Right atrium auricular region (tissue), 2 donors: ENCODE measurements around the gene OGFOD2. TPM values are rescaled to one million over a fixed set of nuclear protein-coding genes. Genes with fewer than 3 reads are reported as not detected.
A peak's percentile ranks its signal among the peaks of the same experiment; 100 is the strongest.

ENCODE experiments used
- DNase-seq: peaks from one replicate; pipeline ENCODE4 v3.0.0-alpha.2; 2019; ENCODE audit warnings: low spot score
- H3K27ac ChIP-seq, 2 donors: fragments of 200-600 bp; sonication (generic); 1 replicate in 1 of 2; 2 replicates in 1 of 2; pipeline ENCODE4 v1.5.1; 2016 to 2019
- H3K27me3 ChIP-seq, 2 donors: fragments of 200-600 bp; sonication (generic); one replicate each; pipeline versions ENCODE4 v1.5.1 to v1.6.0; 2017 to 2019
- H3K36me3 ChIP-seq: fragments of 200-600 bp; sonication (generic); one replicate; pipeline ENCODE4 v1.5.1; 2016
- H3K4me1 ChIP-seq, 2 donors: fragments of 200-600 bp; sonication (generic); one replicate each; pipeline versions ENCODE4 v1.5.1 to v1.6.0; 2017 to 2019
- H3K4me3 ChIP-seq, 2 donors: fragments of 200-600 bp; sonication (generic); 1 replicate in 1 of 2; 2 replicates in 1 of 2; pipeline ENCODE4 v1.5.1; 2017 to 2019; ENCODE audit warnings: mild to moderate bottlenecking in 1 of 2, moderate library complexity in 1 of 2
- H3K9me3 ChIP-seq, 2 donors: fragments of 200-600 bp; sonication (generic); one replicate each; pipeline ENCODE4 v1.5.1; 2019
- CTCF ChIP-seq, 2 donors: fragments of 200-600 bp; sonication (generic); IDR thresholded peaks; one replicate each; pipeline ENCODE4 v1.5.1; 2019; ENCODE audit warnings: antibody characterized with exemption in 2 of 2
- total RNA-seq, 2 donors: library from RNA; depleted of rRNA; stranded (reverse); fragments of >200 nt; gene quantifications; one replicate each; pipeline ENCODE4 v1.1.0, GENCODE V29; 2016

OGFOD2 gene
- total RNA-seq, 2 donors from 2014 or later: 4.9 to 6.8 TPM

- no peaks in the 10 kb centered on the region for H3K9me3 ChIP-seq
- no peak overlapping the region for H3K4me3 ChIP-seq
- H3K27ac ChIP-seq: no peak overlapping the region
- H3K27me3 ChIP-seq: no peaks in the 10 kb centered on the region
- H3K36me3 ChIP-seq: peaks cover 39% of the 10 kb centered on the region
- peaks cover 0 to 64% of the 10 kb centered on the region in 2 donors for H3K4me1 ChIP-seq
- TF ChIP-seq CTCF (IDR thresholded peaks at IDR 0.05): no peak
- no peak for DNase-seq
Observed at GRCh38 chr12:122982963-122983788, 8.1 kb downstream of the OGFOD2 start.

GRCh38 chr12:122983789-122984515 is 8.9 kb downstream of the OGFOD2 start:
- H3K27ac ChIP-seq: peak overlapping the region; percentile 2 to 65
- H3K4me1 ChIP-seq: peaks cover 0 to 56% of the 10 kb centered on the region in 2 donors
- H3K4me3 ChIP-seq: no peak overlapping the region
- H3K27me3 ChIP-seq: no peaks in the 10 kb centered on the region
- peaks cover 39% of the 10 kb centered on the region for H3K36me3 ChIP-seq
- TF ChIP-seq CTCF (IDR thresholded peaks at IDR 0.05): no peak
- DNase-seq: no peak
- H3K9me3 ChIP-seq: no peaks in the 10 kb centered on the region

GRCh38 chr12:122984612-122985337 is 9.7 kb downstream of the OGFOD2 start:
- H3K27ac ChIP-seq: peak overlapping the region; percentile 61 to 65
- H3K4me1 ChIP-seq: peaks cover 0 to 48% of the 10 kb centered on the region in 2 donors
- peaks cover 39% of the 10 kb centered on the region for H3K36me3 ChIP-seq
- no peaks in the 10 kb centered on the region for H3K9me3 ChIP-seq
- no peaks in the 10 kb centered on the region for H3K27me3 ChIP-seq
- peak overlapping the region in 1 of 2 donors; percentile 15 for H3K4me3 ChIP-seq
- peak; percentile 61 for DNase-seq
- no peak for TF ChIP-seq CTCF (IDR thresholded peaks at IDR 0.05)

- H3K27me3 ChIP-seq: no peaks in the 10 kb centered on the region
- no peaks in the 10 kb centered on the region for H3K9me3 ChIP-seq
- no peak for TF ChIP-seq CTCF (IDR thresholded peaks at IDR 0.05)
- no peak for DNase-seq
- peak overlapping the region; percentile 61 to 65 for H3K27ac ChIP-seq
- peaks cover 44% of the 10 kb centered on the region for H3K36me3 ChIP-seq
- no peak overlapping the region for H3K4me3 ChIP-seq
- H3K4me1 ChIP-seq: peaks cover 0 to 42% of the 10 kb centered on the region in 2 donors
Observed at GRCh38 chr12:122985338-122986257, 10.6 kb downstream of the OGFOD2 start.
